SK-N-MC (cell line): ENCODE data around the gene TAF11.

Source experiments
- EZH2 ChIP-seq: fragments of 200-600 bp; sonication (generic); IDR thresholded peaks from one replicate; pipeline ENCODE4 v1.6.1; 2017; ENCODE audit warnings: antibody characterized with exemption
- FOXP2 ChIP-seq: optimal IDR thresholded peaks from 2 replicates; pipeline ENCODE3; 2011; ENCODE audit warnings: mild to moderate bottlenecking, moderate library complexity; ENCODE audit not compliant: insufficient read depth; ENCODE audit errors: extremely low read length, control extremely low read depth
- POLR2AphosphoS5 ChIP-seq: IDR thresholded peaks from 2 replicates; pipeline ENCODE4 v1.6.1; 2012; ENCODE audit warnings: mild to moderate bottlenecking, low read depth, low read length, borderline replicate concordance

DNA sequence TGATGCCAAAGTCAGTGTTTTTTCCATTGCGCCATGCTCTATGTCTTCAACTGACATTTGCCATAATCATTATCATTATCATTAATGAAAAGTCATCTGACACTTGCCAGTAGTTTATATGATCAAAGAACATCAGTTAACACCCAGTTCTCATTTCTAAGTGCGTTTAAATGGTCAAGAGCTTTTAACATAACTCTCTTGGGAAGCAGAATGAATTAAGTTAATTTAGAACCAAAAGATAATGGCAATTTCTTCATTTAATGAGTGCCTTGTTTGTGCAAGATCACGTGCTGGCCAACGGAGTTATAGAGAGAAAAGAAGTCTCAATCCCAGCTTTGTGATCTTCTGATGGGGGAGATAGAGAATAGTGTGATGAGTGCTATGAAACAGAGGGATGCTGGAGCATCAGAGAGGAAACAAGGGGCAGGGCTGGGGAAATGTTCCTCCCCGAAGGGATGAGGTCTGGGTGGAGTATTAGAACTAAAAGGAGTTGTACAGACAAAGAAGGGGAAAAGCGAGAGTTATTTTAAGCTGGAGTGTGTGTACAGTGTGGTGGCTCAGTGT lies 21.6 kb upstream of the TAF11 start:
- TF ChIP-seq EZH2, result no peak
- no peak for TF ChIP-seq POLR2AphosphoS5
- no peak for TF ChIP-seq FOXP2
